Superior temporal gyrus (tissue), 1 donor: ENCODE data around the gene MYPN.
A peak's percentile ranks its signal among the peaks of the same experiment; 100 is the strongest.
"Not testable (repeated sequence)": the region's sequence is repeated elsewhere in the genome, so short reads cannot be mapped to it uniquely, and the experiment has no call there.

Source experiments
- DNase-seq: peaks from one replicate; pipeline ENCODE4 v3.0.0-alpha.2; 2016; ENCODE audit errors: extremely low spot score

MYPN gene

DNA sequence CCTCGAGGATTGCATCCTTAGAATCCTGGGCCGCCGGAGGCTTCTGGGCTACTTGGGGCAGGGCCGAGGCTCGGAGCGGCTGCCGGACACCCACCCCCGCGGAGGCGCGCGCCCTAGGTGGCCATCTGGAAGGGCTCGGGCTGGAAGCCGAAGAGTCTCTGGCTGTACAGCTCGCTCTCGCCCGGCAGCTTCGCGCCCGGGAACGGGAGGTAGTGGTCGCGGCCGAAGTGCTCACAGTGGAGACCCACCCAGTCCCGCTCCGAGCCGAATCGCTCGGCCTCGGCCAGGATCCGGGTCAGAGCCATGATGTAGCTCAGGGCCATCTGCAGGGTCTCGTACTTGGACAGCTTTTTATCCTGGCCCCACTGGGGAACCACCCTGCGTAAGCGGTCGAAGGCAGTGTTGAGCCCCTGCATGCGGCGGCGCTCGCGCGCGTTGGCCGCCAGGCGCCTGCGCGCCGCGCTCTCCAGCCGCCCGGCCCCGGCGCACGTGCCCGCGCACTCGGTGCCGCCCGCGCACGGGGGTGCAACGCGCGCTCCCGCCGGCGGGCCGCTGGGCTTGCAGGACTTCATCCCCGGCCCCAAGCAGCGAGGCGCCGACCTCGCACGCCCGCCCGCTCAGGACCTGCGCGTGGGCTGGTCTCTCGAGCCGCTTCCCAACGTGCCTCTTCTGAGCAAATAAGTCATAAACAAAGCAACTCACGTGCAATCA lies 122.0 kb downstream of the MYPN start:
- peak; percentile 71 for DNase-seq

DNA sequence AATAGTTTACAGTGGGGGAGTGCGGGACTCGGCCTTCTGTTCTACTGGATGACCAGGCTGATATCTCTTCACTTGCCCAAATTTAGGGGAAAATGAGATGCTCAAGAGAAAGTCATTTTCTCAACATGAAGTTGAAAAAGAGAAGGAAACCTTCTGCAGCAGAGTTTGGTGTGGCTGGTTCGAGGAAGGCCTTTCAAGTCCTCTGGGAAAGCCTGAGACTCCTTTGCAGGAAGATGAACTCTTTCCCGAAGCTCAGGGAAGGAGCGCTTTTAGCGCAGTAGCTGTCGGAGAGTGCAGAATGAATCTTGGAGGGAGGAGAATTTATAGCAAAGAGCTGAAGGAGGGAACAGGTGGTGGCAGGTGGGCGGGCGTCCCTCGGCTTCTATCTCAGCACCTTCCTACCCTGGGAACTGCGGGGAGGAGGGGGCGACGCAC lies 122.5 kb downstream of the MYPN start, which contains the start of gene ATOH7:
ATOH7 (minus strand) TSS at position 297 of the 435 bp plus-strand sequence. CDS start 436 bp downstream, outside the sequence.
- peak; percentile 65 for DNase-seq

DNA sequence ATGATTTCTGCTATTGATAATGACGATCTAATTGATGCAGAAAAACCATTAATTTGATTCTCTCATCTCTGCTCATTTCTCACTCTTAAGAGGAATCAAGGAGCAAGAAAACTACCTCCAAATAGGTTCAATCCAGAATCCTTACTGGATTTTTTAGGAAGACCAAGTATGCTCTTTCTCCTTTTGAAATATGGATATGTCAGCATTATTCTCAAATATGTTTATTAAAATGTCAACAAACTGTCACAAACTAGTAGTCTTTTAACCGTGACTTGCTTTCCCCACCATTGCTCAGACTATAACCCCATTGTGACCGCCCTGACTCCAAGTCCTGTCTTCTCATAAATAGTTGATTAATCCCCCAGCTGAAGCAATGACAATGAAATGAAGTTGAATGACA lies 123.8 kb downstream of the MYPN start:
- no peak for DNase-seq

DNA sequence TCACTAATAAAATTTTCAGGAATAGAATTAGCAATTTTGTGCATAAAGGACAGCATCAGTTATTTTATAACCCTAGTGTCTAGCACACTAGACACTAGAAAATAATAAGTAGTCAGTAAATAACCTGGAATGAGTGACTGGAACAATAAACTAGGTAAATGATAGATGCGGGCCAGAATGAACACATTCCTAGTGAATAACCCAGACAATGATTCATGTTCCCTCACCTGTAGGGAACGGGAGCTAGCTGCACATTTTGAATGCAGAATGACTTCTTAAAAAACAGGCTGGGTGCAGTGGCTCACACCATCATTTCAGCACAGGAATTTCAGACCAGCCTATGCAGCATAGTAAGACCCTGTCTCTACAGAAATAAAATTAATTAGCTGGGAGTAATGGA lies 125.8 kb downstream of the MYPN start:
- DNase-seq, result no peak

DNA sequence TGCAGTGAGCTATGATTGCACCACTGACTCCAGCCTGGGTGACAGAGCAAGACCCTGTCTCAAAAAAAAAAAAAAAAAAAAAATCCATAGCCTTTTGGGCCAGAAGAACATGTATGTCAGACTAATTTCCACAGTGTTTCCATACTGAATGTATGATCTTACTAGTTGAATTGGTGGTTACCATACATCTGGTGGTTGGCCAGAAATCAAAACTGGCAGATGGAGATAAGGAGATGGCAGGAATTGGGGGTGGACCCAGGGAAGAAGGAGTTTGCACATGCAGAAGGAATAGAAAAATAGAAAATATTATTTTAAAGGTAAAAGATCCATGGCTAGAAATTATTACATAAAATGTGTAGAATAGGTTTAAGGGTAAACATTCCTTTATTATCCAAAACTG lies 126.3 kb downstream of the MYPN start:
- DNase-seq, result peak; percentile 21

DNA sequence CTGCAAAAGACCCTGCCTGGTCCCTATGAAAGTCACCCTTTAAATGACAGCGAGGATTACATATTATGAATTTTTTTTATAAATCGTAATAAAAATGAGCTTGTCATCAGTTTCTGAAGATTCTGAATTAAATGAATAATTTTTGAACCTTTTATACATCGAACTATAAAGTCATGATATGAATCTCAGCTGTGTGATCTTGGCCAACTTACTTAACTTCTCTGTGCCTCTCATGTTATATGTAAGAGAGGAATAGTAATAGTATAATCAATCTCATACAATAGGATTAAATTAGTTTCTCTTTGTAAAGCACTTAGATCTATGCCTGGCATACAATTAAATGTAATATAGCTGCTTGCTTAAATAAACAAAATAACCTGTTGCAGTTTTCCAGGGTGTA lies 127.9 kb downstream of the MYPN start:
- DNase-seq, result no peak

DNA sequence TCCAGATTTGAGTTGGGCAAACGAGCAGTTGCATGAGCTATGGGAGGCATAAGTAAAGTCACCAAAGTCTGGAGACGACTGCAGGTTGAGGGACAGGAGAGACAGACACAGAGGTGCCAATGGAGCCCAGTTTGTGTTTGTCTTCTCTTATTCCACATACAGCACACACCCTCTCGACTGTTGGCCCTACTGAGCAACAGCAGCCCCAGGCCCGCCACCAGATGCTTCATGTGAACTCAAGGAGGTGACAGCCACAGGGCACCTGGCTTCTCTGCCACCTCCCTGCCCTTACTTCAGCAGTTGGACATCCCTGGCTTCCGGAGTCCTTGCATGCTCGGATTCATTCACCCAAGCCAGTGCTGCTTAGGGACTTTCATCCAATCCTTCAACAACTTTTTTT lies 129.1 kb downstream of the MYPN start:
- DNase-seq, result no peak

DNA sequence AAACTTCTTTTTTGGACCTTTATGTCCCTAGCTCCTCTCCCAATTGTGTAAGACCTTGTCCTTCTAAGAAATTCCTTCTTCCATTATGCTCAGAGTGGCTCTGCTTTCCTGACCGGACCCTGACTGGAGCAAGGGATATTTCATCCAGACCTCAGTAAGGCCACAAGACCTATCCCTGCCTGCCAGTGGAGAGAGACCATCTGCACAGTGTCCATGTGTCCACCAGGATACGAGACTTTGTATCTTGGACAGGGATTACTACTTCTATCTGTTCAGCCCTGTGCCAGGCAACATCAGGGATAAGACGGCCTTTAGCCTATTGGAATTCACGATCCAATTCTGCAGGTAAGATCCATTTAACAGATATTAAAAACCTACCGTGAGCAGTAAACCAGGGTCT lies 129.8 kb downstream of the MYPN start:
- DNase-seq, result no peak

DNA sequence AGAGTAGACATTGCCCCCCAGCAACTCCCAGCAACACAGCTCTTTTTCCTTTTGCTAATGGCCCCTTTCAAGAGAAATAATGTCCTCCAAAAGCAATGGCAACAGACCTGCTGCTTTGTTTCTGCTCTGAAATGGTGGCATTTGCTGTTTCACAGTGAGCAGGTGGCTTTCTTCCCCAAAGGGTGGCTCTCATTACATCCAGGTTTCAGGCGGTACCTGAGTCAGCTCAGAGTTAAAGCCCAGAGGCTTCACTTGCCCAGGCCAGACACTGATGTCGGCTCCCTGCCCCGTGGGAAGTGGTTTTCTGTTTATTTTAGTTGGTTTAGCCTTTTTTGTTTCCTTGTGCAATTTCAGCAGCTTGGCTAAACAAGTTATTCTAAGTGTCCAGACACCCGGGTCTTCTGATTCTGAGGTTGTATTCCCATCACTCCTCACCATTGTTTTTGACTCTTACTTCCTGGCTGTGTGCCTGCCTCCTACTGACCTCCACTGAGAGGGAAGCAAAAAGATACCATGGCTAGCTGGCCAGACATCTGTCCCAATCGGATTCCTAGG lies 130.4 kb downstream of the MYPN start:
- no peak for DNase-seq

DNA sequence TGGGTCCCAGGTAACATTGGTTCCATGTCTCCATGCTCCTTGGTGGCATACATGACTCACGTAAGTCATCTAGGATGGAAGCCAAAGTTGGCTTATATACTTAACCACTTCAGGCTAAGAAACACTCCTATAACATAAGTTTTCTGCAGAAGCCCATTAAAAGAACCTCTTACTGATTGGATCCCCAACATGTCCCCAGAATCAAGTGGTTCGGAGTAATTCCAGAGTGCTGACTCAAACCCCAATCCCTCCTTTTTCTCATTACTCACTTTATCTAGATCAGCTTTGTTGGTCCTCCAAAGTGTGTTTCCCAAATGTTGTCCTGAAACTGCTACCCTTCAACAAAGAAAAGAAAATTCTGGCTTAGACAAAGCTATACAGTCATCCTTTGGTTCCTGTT lies 132.8 kb downstream of the MYPN start:
- no peak for DNase-seq

DNA sequence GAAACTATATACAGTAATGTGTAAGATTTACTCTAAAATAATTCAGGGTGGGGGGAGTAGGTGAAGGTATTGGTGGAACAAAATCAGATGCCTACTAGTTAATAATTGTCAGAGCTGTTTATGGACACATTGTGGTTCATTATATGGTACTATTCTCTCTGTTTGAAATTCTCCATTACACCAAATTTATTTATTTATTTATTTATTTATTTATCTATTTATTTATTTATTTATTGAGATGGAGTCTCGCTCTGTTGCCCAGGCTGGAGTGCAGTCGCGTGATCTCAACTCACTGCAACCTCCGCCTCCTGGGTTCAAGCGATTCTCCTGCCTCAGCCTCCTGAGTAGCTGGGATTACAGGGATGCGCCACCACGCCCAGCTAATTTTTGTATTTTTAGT lies 137.1 kb downstream of the MYPN start:
- DNase-seq, result not testable (repeated sequence)

DNA sequence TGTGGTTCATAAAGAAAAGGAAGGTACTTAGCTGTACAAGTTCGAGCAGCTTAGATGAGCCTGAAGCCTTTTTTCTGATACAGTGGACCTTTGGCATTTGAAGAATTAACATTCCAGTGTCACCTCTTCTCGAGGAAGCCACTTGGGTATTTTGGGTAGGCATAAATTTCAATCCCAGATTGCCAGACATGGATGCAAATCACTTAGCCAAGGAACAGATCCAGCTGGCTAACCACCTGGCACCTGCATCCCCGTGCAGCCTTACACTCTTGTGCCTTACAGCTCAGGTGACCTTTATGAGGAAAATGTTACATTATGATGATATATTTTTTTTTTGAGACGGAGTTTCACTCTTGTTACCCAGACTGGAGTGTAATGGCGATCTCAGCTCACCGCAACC lies 138.6 kb downstream of the MYPN start:
- DNase-seq, result no peak

DNA sequence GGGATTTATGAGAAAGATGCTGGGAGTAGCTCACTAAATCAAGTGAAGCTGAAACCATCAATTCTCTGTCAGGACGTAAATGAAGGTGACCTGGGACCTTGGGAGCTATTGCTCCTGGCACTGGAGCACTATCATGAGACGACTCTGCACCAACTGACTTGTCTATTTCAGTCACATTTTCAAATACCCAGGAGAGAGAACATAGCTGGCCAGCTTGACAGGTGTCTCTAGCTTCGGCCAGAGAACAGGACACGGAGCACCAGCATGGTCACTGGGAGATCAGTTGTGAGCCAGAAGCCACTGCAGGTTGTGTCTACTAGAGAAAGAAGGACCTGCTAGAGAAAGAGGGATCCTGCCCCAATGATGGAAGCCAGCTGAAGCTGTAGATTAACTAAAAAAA lies 140.0 kb downstream of the MYPN start:
- DNase-seq, result no peak

DNA sequence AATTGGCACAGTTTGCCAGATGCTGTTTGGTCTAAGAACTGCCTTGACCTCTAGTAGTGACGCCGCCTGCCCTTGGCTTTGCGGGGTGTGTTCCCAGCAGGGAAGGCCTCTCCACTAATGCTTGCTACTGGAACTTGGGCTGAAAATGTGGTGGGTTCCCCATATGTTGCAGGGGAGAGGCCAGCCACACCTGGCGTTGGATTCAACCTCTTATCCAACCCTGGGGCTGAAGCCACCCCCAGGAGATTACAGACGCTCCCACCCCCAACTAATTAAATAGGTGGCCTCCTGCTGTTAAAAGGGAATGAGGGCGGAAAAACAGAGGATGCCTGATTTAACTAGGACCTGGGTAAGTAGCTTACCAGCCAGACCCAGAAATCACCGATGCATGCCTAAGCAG lies 141.9 kb downstream of the MYPN start:
- DNase-seq, result no peak

DNA sequence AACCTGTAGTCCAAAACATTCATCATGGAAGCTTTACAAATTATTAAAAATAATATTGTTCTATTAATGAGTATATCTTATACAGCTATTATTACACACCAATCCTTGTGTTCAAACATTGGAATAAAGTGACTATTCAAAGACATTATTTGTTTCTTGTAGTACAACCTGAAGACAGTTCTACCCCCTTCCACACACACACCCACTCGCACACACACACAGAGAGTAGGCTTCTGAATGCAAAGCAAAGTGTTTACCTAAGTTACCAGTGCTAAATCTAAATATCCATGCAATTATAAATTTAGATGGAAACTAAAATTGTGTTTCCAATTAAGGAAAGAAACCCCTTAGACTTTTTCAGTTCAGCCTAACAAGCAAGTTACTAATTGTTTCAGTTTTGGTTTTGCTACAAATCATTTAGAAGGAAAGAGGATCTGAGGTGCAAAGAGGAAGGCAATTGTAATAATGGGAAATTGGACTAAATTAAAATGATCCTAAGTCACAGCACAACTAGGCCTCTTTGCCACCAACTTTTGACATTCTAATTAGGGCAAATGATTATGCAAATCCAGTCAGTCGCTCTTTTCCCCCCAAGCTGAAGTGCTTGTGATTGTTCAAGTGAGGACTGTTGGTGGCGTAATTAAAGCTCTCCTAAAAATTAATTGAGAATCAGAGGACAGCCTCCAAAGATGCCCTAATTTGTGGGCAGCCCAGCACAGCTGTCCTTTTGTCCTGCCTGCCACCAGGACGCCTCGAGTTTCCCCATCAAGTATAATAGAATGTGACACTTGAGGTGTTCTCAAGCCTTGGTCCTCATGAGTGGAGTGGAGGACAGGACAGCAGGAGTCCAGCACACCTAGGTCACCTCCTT lies 142.6 kb downstream of the MYPN start:
- no peak for DNase-seq

DNA sequence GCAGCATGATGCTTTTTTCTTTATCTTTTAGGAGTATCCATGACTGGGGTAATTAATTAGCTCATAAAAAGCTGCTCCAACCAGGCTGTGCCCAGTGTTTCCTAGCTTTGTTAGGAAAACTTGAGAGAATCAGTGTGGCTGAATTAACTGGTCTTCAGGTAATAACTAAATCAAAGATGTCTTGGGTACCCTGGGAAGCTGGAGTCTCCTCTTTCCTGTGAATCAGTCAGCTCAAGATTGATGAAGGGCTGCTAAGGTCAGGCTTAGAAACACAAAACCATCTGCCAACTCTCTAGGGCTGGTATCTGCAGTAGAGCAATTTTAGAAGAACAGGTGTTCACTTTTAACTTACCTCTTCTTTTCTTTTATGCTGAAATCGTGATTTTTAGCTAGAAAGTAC lies 144.1 kb downstream of the MYPN start:
- no peak for DNase-seq

DNA sequence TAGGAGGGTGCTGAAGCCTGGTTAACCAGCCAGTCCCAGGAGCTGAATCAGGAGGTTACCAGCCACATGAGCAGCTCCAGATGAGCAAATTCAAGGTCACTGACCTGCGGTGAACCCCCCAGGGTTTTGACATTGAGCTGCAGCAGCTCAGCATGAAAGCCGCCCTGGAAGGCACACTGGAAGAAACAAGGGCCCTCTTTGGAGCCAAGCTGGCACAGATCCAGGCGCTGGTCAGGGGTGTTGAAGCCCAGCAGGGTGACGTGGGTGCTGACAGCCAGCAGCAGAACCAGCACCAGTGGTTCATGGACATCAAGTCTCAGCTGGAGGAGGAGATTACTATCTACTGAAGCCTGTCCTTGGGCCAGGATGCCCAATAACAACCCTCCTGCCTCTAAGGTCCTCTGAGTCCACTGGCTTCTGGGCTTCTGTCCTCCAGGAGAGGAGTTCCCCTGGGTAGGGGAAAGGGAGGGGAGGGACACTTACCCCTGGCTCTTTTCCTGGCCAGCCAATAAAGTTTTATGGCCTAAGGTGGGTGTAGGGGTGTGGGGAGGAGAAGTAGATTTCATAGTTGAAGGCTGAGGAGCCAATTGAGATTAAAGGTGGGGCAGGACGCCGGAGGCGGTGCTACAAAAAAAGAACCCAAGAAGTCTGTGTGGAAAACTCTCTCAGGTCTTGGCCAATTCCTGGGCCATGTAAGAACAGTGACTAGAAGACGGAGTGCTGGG lies 152.0 kb downstream of the MYPN start:
- peak; percentile 54 for DNase-seq
